Stimulated activated CD8-positive, alpha-beta memory T cell treated with anti-CD3 and anti-CD28 coated beads, Interleukin-7, amount 100 ng/mL, for 48 hours (primary cell): ENCODE results near the gene CYSTM1.

Experiments
- DNase-seq, 2 donors: peaks; one replicate each; pipeline ENCODE4 v3.0.0-alpha.2; 2020; ENCODE audit warnings: low read depth in 1 of 2; ENCODE audit errors: extremely low read depth in 1 of 2

Gene CYSTM1

GRCh38 chr5:140232731-140233130, 57.7 kb downstream of the CYSTM1 start:
- no peak for DNase-seq

- DNase-seq, result no peak
These were observed 59.5 kb downstream of the CYSTM1 start for GRCh38 chr5:140234377-140234989.

GRCh38 chr5:140235791-140236551, 61.0 kb downstream of the CYSTM1 start:
- no peak for DNase-seq

- no peak for DNase-seq
These were observed 62.1 kb downstream of the CYSTM1 start for GRCh38 chr5:140236891-140237598.

- no peak for DNase-seq
These were observed 63.8 kb downstream of the CYSTM1 start for GRCh38 chr5:140238756-140239155.

- DNase-seq, result no peak
These were observed 64.5 kb downstream of the CYSTM1 start for GRCh38 chr5:140239461-140239860.

GRCh38 chr5:140239939-140240700, 65.1 kb downstream of the CYSTM1 start:
- peak; percentile 23 to 47 for DNase-seq

- no peak for DNase-seq
These were observed 66.2 kb downstream of the CYSTM1 start for GRCh38 chr5:140240987-140241706.

GRCh38 chr5:140242099-140242498, 67.1 kb downstream of the CYSTM1 start:
- no peak for DNase-seq

GRCh38 chr5:140242890-140243585, 68.0 kb downstream of the CYSTM1 start:
- no peak for DNase-seq

GRCh38 chr5:140243706-140244250, 68.8 kb downstream of the CYSTM1 start:
- no peak for DNase-seq

GRCh38 chr5:140244525-140245025, 69.6 kb downstream of the CYSTM1 start:
- DNase-seq, result peak; percentile 48 to 70

GRCh38 chr5:140245341-140245740, 70.4 kb downstream of the CYSTM1 start:
- no peak for DNase-seq

GRCh38 chr5:140245926-140246325, 70.9 kb downstream of the CYSTM1 start:
- no peak for DNase-seq

- no peak for DNase-seq
These were observed 71.6 kb downstream of the CYSTM1 start for GRCh38 chr5:140246378-140247122.

- DNase-seq, result no peak
These were observed 73.4 kb downstream of the CYSTM1 start for GRCh38 chr5:140248414-140248813.

- DNase-seq, result no peak
These were observed 74.5 kb downstream of the CYSTM1 start for GRCh38 chr5:140249536-140249935.

- DNase-seq, result no peak
These were observed 75.4 kb downstream of the CYSTM1 start for GRCh38 chr5:140250386-140250785.

GRCh38 chr5:140251527-140251973, 76.6 kb downstream of the CYSTM1 start:
- peak; percentile 58 to 83 for DNase-seq
